GM19239 (cell line): ENCODE results near the gene SMG7.

Source experiments
- DNase-seq: peaks from one replicate; pipeline ENCODE4 v3.0.0; 2011; ENCODE audit warnings: low spot score; ENCODE audit not compliant: insufficient read length
- FAIRE-seq: peaks from 2 replicates; lab custom pipeline; 2011; peaks lifted over from hg19 to GRCh38; lab: Jason Lieb, UNC

Gene SMG7

GRCh38 chr1:183508694-183509093, 36.4 kb downstream of the SMG7 start:
- DNase-seq = no peak

GRCh38 chr1:183512450-183512849, 40.2 kb downstream of the SMG7 start:
- DNase-seq (no peak), FAIRE-seq (no peak)

More at GRCh38 chr1:183508694-183509093, 36.4 kb downstream of the SMG7 start:
- FAIRE-seq = no peak

- no peak for FAIRE-seq
- DNase-seq = no peak
Measured at GRCh38 chr1:183514235-183514634, 41.9 kb downstream of the SMG7 start.

GRCh38 chr1:183515002-183515689, 42.8 kb downstream of the SMG7 start:
- no peak for DNase-seq
- FAIRE-seq = peak; percentile 76

- DNase-seq (no peak), FAIRE-seq (no peak)
Measured at GRCh38 chr1:183516725-183517124, 44.4 kb downstream of the SMG7 start.

GRCh38 chr1:183517401-183517800, 45.1 kb downstream of the SMG7 start:
- DNase-seq (no peak), FAIRE-seq (no peak)

GRCh38 chr1:183520379-183520778, 48.1 kb downstream of the SMG7 start:
- no peak for DNase-seq
- FAIRE-seq = no peak

GRCh38 chr1:183522104-183522503, 49.8 kb downstream of the SMG7 start:
- FAIRE-seq (no peak), DNase-seq (no peak)

GRCh38 chr1:183528577-183528976, 56.3 kb downstream of the SMG7 start:
- DNase-seq (no peak), FAIRE-seq (no peak)

GRCh38 chr1:183533617-183534174, 61.4 kb downstream of the SMG7 start:
- no peak for DNase-seq
- no peak for FAIRE-seq

GRCh38 chr1:183537405-183537804, 65.1 kb downstream of the SMG7 start:
- DNase-seq (no peak), FAIRE-seq (no peak)

GRCh38 chr1:183543619-183544204, 71.4 kb downstream of the SMG7 start:
- no peak for DNase-seq
- peak; percentile 82 for FAIRE-seq

- DNase-seq = no peak
- no peak for FAIRE-seq
Measured at GRCh38 chr1:183544598-183545297, 72.4 kb downstream of the SMG7 start.

GRCh38 chr1:183546427-183546826, 74.1 kb downstream of the SMG7 start:
- FAIRE-seq (no peak), DNase-seq (no peak)

- no peak for DNase-seq
- FAIRE-seq = no peak
Measured at GRCh38 chr1:183548116-183548515, 75.8 kb downstream of the SMG7 start.

GRCh38 chr1:183550915-183551314, 78.6 kb downstream of the SMG7 start:
- FAIRE-seq = no peak
- DNase-seq = no peak

GRCh38 chr1:183551924-183552323, 79.6 kb downstream of the SMG7 start:
- DNase-seq = no peak
- no peak for FAIRE-seq

GRCh38 chr1:183552441-183552840, 80.1 kb downstream of the SMG7 start:
- no peak for DNase-seq
- FAIRE-seq = no peak

GRCh38 chr1:183552891-183553290, 80.6 kb downstream of the SMG7 start:
- no peak for DNase-seq
- FAIRE-seq = no peak

GRCh38 chr1:183553331-183553730, 81.0 kb downstream of the SMG7 start:
- no peak for DNase-seq
- FAIRE-seq = no peak

- FAIRE-seq (peak; percentile 44), DNase-seq (no peak)
Measured at GRCh38 chr1:183553764-183554163, 81.5 kb downstream of the SMG7 start.
